GM21515 (cell line): ENCODE data around the gene ETFBKMT.
"Not testable (repeated sequence)": the region's sequence is repeated elsewhere in the genome, so short reads cannot be mapped to it uniquely, and the experiment has no call there.

Experiments used
- ATAC-seq: cut with Tn5 transposase; IDR thresholded peaks from one replicate; pipeline ENCODE4 v1.9.1; 2021; ENCODE audit not compliant: unreplicated experiment

ETFBKMT gene

GRCh38 chr12:31655208-31655607, 4.3 kb upstream of the ETFBKMT start:
- no peak for ATAC-seq

DNA sequence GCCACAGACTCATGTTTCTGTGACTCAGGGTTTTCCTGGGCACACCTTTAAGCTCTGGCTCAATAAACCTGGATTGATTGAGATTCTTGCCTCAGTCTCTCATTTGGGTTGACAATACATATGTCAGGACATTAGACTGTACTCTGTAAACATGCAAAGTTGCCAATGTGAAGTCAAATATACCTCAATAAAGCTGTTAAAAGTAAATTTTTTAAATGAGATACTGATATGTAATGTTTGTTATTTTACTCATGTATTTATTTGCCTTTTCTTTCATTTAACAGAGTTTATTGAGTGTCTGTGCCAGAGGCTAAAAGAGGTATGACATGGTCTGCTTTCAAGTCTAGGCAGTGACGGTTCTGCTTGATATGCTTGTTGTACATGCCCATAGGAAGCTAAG, 3.7 kb upstream of the ETFBKMT start:
- ATAC-seq = no peak

- no peak for ATAC-seq
Measured at GRCh38 chr12:31658471-31659086, 909 bp upstream of the ETFBKMT start.

DNA sequence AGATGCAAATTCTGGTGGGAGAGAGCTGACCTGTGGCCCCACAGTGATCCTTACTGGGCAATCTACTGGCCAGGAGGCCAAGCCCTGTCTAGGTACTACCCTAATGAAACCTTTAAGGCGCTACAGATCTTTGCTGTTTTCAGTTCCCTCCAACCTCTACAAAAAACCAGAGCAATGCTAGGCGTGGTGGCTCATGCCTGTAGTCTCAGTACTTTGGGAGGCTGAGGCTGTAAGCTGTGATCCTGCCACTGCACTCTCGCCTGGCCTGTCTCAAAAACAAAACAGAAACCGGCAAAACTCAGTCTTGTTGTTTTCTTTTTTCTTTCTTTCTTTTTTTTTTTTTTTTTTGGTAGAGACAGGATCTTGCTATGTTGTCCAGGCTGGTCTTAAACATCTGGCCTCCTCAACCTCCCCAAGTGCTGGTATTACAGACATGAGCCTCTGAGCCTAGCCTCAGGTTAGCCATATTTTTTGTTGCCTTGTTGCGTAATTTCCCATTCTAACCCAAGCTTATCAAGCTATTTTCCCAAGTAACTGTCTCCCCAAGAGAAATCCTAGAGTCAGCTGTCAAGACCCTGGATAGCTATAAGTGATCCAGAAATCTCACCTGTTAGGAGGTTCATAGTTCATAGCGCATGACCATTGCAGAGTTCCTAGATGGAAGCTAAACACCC, 2.8 kb downstream of the ETFBKMT start:
- no peak for ATAC-seq

GRCh38 chr12:31663576-31663975, 4.1 kb downstream of the ETFBKMT start:
- ATAC-seq = no peak

- no peak for ATAC-seq
Measured at GRCh38 chr12:31664038-31664437, 4.5 kb downstream of the ETFBKMT start.

DNA sequence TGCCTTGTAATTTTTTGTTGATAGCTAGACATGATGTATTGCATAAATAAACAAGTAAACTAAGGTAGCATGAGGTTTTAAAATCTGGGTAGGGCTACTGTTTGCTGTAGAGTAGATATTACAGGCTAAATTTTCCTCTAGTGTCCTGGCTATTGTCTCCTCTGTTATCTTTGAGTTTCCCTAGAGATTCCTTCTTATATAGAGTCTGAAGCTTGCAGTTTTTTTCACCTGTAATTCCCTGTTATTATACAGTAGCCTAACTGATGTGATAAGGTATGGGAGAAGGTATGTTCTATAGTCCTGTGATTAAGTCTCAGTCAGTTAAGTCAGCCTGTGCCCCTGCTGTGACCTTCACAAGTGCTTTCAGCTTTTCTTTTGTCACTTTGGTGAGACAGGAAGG, 9.5 kb downstream of the ETFBKMT start:
- ATAC-seq = no peak

- not testable (repeated sequence) for ATAC-seq
Measured at GRCh38 chr12:31669582-31669981, 10.1 kb downstream of the ETFBKMT start.

GRCh38 chr12:31672521-31672920, 13.0 kb downstream of the ETFBKMT start:
- no peak for ATAC-seq

DNA sequence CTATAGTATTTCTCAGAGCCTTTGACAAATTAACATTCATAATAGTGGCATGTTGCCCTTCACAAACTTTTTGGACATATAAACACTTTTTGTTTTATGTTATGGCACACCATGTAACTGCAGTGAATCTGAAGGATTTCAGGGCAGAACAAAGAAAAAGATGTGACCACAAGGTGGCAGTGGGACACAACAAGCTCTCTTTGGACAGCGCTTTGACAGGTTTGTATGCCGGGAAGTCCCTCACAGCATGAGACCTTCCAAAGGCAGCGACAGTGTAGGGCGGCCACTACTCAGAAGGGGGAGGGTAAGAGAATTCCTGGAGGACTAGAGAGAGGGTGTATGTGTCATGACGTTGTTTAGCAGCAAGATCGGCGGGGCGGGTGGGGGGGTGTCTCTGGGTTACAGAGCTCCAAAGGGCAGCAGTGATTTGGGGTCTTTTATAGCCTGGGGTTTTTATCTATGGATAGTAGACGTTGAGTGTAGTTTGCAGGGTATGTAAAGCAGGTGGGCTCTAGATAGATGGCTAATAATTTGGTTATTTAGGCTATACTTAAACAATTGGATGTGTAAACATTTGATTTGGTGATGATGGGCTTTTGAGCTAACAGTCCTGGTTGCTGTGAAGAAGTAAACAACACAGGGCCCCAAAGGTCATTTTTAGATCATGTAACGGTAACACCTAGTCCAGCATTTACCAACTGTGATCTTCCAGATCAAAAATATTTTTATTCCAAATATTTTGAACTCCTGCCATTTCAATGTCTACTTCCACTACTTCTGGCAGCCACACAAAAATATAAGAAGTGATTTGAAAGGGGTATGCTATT, 22.9 kb downstream of the ETFBKMT start:
- peak; percentile 88 for ATAC-seq

- no peak for ATAC-seq
Measured at GRCh38 chr12:31685801-31686200, 26.3 kb downstream of the ETFBKMT start.

DNA sequence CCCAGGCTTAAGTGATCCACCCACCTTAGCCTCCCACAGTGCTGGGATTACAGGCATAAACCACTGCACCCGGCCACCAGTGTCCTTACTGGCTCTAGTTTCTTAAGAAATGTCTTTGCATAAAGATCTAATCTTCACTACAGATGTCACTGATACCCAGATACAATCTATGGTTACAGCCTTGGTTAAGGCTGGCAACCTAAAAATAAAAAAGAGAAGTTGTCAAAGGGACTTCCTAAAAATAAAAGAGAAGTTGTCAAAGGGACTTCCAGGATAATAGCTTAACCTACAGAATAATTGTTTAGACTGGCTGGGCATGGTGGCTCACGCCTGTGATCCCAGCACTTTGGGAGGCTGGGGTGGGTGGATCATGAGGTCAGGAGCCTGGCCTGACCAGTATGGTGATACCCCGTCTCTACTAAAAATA, 27.6 kb downstream of the ETFBKMT start:
- ATAC-seq = no peak

DNA sequence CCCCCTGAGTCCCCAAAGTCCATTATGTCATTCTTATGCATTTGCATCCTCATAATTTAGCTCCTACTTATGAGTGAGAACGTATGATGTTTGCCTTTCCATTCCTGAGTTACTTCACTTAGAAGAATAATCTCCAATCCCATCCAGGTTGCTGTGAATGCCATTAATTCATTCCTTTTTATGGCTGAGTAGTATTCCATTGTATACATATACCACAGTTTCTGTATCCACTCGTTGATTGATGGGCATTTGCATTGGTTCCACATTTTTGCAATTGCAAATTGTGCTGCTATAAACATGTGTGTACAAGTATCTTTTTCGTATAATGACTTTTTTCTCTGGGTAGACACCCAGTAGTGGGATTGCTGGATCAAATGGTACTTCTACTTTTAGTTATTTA, 30.4 kb downstream of the ETFBKMT start:
- ATAC-seq = not testable (repeated sequence)

GRCh38 chr12:31702047-31702446, 42.6 kb downstream of the ETFBKMT start:
- no peak for ATAC-seq

GRCh38 chr12:31705621-31706020, 46.1 kb downstream of the ETFBKMT start:
- ATAC-seq = no peak

GRCh38 chr12:31708118-31708517, 48.6 kb downstream of the ETFBKMT start:
- not testable (repeated sequence) for ATAC-seq

DNA sequence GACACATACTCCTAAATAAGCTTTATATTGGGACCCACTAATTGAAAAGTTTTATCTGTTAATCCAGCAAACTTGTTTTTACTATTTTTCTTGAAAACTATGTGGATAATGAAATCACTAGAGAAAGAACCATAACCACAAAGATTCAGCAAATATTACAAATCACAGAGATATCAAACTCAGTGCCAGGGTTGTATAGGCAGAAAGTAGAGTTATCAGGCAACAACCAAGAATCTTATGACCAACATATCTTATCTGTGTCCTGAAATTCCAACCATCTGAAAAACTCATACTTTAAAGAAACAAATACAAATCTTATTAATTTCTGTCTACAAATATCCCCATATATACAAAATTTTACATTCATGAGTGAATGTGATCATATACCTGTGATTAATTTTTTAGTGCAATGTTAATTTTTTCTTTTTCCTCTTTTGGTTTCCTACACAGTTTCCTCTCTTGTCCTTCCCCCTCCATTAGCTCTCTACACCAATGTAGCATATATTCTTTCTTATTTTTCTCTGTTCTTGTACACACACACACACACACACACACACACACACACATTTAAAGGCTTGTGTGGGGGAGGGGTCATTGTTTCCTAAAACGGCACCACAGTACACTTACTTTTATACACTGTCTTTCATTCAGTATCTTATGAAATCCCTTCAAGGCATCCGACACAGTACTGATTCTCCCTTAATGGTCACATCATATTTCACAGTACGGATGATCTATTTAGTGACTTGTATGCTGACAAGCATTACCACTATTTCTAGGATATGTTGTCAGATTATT, 50.7 kb downstream of the ETFBKMT start:
- no peak for ATAC-seq

GRCh38 chr12:31712877-31713276, 53.4 kb downstream of the ETFBKMT start:
- ATAC-seq = no peak

DNA sequence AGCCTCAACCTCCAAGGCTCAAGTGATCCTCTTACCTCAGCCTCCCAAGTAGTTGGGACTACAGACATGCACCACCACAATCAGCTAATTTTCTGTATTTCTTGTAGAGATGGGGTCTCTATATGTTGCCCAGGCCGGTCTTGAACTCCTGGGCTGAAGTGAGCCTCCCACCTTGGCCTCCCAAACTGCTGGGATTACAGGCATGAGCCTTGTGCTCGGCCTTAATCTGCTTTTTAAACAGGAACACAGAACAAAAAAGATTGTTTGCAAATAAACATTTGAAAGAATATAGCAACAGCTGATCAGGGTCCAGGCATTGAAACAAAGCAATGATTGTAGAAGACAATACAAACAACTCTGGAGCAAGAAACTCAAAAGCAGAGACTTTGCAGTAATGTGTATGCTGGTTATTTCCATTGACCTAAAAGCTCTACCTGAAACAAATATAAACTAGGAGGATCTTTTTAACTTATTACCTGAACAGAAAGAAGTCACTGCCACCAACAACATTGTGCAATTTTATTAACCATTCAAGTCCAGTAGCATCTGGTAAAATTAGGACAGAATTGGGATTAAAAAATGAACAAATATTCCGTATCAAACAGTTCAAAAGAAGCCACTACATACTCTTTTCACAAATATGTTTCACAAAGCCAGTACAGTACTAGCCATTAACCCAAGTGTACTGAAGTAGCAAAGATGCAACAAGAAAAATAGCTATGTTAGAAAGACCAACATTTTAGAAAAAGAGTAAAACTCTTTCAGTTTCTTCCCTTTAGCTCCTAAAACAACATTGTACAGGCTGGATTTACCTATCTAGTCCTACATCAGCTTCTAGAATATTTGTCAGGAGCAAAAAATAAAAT, 55.2 kb downstream of the ETFBKMT start:
- ATAC-seq = no peak

GRCh38 chr12:31715283-31715825, 55.9 kb downstream of the ETFBKMT start:
- ATAC-seq = peak; percentile 86
